ENCODE data around the gene SNF8. TPM values are rescaled to one million over a fixed set of nuclear protein-coding genes. Genes with fewer than 3 reads are reported as not detected.

Gene SNF8
- total RNA-seq, 1 experiment from 2014 or later: 136 TPM

DNA sequence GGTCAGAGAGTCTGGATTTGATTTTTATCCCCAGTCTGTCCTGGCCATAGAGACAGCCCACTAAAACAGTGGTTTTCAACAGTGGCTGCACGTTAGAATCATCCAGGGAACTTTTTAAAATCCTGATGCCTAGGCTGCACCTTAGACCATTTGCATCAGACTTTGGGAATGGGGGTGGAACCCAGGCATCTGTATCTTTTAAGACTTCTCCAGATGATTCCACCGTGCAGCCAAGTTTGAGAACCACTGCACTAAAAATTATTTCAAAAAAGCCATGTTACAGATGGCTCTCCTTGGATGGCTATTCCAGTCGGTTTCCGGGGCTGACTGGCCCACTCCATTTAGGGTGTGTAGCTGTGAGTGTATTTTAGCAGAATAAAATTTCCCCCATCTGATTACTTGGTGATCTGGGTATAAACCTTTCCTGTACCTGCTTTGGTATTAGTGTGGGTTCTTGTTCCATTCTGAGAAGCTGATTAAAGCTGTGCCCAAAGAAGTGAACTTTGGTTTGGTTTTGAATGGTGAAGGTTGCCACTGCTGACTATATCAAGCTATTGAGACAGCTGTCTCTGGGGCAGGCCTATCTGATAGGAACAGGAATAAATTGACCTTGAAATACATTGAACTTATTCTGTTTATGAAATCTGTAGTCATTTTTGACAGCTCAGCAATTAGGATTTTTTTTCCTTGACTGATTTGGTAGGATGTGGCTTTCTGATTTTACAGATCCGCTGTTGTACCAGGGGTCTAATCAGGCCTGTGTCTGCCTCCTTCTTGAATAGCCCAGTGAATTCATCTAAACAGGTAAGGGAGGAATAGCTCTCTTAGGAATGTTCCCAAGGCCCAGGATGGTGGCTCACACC, 50.8 kb downstream of the SNF8 start:
- POLR2A ChIA-PET: interaction anchor here (0.7 to 1.6 kb wide), 4 partner anchors 10 to 67 kb away, joined by 3 to 5 read pairs (median 4); no protein-coding TSS in a partner anchor
- ATAC-seq (no peak), DNase-seq (ENCODE audit: low spot score) (no peak)
- Mint-ChIP-seq H3K27me3 (ENCODE audit: low read depth) (no peaks in the 10 kb centered on the region), H3K9me3 (no peaks in the 10 kb centered on the region), H3K4me3 (peak overlapping the region; percentile 96), H3K27ac (peak overlapping the region; percentile 98), H3K36me3 (peaks cover 16% of the 10 kb centered on the region), H3K4me1 (peaks cover 11% of the 10 kb centered on the region)
- CTCF ChIA-PET: interaction anchor here (1.4 to 3.7 kb wide), 5 partner anchors 10 to 215 kb away, joined by 8 to 35 read pairs (median 11); no protein-coding TSS in a partner anchor
- no peak for TF ChIP-seq OVOL2 (CRISPR knock-in tag; IDR thresholded peaks at IDR 0.05; ENCODE audit: borderline replicate concordance)
- TF ChIP-seq, protein P1, sequence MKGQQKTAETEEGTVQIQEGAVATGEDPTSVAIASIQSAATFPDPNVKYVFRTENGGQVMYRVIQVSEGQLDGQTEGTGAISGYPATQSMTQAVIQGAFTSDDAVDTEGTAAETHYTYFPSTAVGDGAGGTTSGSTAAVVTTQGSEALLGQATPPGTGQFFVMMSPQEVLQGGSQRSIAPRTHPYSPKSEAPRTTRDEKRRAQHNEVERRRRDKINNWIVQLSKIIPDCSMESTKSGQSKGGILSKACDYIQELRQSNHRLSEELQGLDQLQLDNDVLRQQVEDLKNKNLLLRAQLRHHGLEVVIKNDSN (CRISPR knock-in tag; IDR thresholded peaks at IDR 0.05): no peak
- no peak for TF ChIP-seq TP53 (CRISPR knock-in tag; IDR thresholded peaks at IDR 0.05)
- TF ChIP-seq IRF2 (CRISPR knock-in tag; IDR thresholded peaks at IDR 0.05; ENCODE audit: borderline replicate concordance, low read depth): no peak
- TF ChIP-seq, protein P2, sequence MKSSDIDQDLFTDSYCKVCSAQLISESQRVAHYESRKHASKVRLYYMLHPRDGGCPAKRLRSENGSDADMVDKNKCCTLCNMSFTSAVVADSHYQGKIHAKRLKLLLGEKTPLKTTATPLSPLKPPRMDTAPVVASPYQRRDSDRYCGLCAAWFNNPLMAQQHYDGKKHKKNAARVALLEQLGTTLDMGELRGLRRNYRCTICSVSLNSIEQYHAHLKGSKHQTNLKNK (CRISPR knock-in tag; IDR thresholded peaks at IDR 0.05): no peak
- TF ChIP-seq, protein P3, sequence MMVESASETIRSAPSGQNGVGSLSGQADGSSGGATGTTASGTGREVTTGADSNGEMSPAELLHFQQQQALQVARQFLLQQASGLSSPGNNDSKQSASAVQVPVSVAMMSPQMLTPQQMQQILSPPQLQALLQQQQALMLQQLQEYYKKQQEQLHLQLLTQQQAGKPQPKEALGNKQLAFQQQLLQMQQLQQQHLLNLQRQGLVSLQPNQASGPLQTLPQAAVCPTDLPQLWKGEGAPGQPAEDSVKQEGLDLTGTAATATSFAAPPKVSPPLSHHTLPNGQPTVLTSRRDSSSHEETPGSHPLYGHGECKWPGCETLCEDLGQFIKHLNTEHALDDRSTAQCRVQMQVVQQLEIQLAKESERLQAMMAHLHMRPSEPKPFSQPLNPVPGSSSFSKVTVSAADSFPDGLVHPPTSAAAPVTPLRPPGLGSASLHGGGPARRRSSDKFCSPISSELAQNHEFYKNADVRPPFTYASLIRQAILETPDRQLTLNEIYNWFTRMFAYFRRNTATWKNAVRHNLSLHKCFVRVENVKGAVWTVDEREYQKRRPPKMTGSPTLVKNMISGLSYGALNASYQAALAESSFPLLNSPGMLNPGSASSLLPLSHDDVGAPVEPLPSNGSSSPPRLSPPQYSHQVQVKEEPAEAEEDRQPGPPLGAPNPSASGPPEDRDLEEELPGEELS (CRISPR knock-in tag; IDR thresholded peaks at IDR 0.05): no peak
- TF ChIP-seq, protein P4, sequence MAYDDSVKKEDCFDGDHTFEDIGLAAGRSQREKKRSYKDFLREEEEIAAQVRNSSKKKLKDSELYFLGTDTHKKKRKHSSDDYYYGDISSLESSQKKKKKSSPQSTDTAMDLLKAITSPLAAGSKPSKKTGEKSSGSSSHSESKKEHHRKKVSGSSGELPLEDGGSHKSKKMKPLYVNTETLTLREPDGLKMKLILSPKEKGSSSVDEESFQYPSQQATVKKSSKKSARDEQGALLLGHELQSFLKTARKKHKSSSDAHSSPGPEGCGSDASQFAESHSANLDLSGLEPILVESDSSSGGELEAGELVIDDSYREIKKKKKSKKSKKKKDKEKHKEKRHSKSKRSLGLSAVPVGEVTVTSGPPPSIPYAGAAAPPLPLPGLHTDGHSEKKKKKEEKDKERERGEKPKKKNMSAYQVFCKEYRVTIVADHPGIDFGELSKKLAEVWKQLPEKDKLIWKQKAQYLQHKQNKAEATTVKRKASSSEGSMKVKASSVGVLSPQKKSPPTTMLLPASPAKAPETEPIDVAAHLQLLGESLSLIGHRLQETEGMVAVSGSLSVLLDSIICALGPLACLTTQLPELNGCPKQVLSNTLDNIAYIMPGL (CRISPR knock-in tag; IDR thresholded peaks at IDR 0.05): no peak
- no peak for TF ChIP-seq ATF1 (CRISPR knock-in tag; IDR thresholded peaks at IDR 0.05)
- TF ChIP-seq, protein P5, sequence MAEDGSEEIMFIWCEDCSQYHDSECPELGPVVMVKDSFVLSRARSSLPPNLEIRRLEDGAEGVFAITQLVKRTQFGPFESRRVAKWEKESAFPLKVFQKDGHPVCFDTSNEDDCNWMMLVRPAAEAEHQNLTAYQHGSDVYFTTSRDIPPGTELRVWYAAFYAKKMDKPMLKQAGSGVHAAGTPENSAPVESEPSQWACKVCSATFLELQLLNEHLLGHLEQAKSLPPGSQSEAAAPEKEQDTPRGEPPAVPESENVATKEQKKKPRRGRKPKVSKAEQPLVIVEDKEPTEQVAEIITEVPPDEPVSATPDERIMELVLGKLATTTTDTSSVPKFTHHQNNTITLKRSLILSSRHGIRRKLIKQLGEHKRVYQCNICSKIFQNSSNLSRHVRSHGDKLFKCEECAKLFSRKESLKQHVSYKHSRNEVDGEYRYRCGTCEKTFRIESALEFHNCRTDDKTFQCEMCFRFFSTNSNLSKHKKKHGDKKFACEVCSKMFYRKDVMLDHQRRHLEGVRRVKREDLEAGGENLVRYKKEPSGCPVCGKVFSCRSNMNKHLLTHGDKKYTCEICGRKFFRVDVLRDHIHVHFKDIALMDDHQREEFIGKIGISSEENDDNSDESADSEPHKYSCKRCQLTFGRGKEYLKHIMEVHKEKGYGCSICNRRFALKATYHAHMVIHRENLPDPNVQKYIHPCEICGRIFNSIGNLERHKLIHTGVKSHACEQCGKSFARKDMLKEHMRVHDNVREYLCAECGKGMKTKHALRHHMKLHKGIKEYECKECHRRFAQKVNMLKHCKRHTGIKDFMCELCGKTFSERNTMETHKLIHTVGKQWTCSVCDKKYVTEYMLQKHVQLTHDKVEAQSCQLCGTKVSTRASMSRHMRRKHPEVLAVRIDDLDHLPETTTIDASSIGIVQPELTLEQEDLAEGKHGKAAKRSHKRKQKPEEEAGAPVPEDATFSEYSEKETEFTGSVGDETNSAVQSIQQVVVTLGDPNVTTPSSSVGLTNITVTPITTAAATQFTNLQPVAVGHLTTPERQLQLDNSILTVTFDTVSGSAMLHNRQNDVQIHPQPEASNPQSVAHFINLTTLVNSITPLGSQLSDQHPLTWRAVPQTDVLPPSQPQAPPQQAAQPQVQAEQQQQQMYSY (CRISPR knock-in tag; IDR thresholded peaks at IDR 0.05): no peak
- TF ChIP-seq NFYB (CRISPR knock-in tag; conservative IDR thresholded peaks at IDR 0.05; ENCODE audit: low read depth): no peak

DNA sequence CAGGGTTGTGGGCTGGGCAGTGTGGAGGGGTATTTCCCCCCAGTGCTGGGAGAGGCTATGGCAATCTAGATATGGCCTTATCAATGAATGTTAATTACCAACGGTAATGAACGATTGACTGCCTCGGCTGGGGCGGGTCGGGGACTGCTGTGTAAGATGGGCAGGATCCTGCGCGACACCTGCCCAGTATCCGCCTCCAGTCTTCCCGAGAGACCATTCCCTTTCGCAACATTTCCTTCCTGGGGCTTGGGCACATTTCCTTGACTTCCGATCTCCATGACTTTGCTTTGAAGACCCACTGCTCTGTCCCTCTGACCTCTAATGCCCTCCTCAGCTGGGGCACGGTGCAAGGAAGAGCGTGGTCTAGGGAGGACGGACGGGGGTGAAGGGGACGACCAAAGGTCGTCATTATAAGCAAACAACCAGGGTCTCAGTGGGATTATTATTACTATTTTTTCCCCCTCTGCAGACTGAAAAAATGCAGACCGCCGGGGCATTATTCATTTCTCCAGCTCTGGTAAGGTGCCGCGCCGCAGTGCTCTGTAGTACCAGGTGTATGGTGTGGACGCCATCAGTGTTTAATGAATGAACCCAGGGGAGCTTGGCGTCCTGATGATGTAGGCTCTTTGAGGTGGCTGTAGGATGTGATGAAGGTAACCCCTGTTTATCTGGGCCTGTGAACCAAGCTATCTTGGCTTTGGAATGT, 51.5 kb downstream of the SNF8 start:
- Mint-ChIP-seq H3K27ac (peak overlapping the region; percentile 98), H3K4me3 (peak overlapping the region; percentile 96), H3K27me3 (ENCODE audit: low read depth) (no peaks in the 10 kb centered on the region), H3K36me3 (peaks cover 16% of the 10 kb centered on the region), H3K4me1 (peaks cover 11% of the 10 kb centered on the region), H3K9me3 (no peaks in the 10 kb centered on the region)
- DNase-seq (ENCODE audit: low spot score) (no peak), ATAC-seq (no peak)
- ChIA-PET CTCF (interaction anchor here (0.6 to 3.7 kb wide), 23 partner anchors 9 to 877 kb away, joined by 3 to 35 read pairs (median 4); partner anchors contain the start of gene HOXB13), POLR2A (interaction anchor here (0.7 to 1.7 kb wide), 10 partner anchors 8 to 139 kb away, joined by 3 to 23 read pairs (median 4); partner anchors contain the start of genes IGF2BP1 and UBE2Z)
- TF ChIP-seq, protein P6, sequence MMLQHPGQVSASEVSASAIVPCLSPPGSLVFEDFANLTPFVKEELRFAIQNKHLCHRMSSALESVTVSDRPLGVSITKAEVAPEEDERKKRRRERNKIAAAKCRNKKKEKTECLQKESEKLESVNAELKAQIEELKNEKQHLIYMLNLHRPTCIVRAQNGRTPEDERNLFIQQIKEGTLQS (CRISPR knock-in tag; conservative IDR thresholded peaks at IDR 0.05): no peak
- TF ChIP-seq JAZF1 (CRISPR knock-in tag; IDR thresholded peaks at IDR 0.05) (no peak), CBFB (CRISPR knock-in tag; IDR thresholded peaks at IDR 0.05; ENCODE audit: low read depth) (no peak), RORB (CRISPR knock-in tag; IDR thresholded peaks at IDR 0.05) (no peak), FOXK1 (CRISPR knock-in tag; IDR thresholded peaks at IDR 0.05) (no peak), ZNF138 (CRISPR knock-in tag; conservative IDR thresholded peaks at IDR 0.05) (no peak), NR2C2 (CRISPR knock-in tag; IDR thresholded peaks at IDR 0.05) (no peak), FOXJ3 (CRISPR knock-in tag; IDR thresholded peaks at IDR 0.05; ENCODE audit: borderline replicate concordance) (no peak)
- TF ChIP-seq, protein P7, sequence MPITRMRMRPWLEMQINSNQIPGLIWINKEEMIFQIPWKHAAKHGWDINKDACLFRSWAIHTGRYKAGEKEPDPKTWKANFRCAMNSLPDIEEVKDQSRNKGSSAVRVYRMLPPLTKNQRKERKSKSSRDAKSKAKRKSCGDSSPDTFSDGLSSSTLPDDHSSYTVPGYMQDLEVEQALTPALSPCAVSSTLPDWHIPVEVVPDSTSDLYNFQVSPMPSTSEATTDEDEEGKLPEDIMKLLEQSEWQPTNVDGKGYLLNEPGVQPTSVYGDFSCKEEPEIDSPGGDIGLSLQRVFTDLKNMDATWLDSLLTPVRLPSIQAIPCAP (CRISPR knock-in tag; IDR thresholded peaks at IDR 0.05): no peak
- TF ChIP-seq, protein P8, sequence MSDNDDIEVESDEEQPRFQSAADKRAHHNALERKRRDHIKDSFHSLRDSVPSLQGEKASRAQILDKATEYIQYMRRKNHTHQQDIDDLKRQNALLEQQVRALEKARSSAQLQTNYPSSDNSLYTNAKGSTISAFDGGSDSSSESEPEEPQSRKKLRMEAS (CRISPR knock-in tag; IDR thresholded peaks at IDR 0.05): no peak; the same call in 1 of the 2 replicates
- TF ChIP-seq, protein P9, sequence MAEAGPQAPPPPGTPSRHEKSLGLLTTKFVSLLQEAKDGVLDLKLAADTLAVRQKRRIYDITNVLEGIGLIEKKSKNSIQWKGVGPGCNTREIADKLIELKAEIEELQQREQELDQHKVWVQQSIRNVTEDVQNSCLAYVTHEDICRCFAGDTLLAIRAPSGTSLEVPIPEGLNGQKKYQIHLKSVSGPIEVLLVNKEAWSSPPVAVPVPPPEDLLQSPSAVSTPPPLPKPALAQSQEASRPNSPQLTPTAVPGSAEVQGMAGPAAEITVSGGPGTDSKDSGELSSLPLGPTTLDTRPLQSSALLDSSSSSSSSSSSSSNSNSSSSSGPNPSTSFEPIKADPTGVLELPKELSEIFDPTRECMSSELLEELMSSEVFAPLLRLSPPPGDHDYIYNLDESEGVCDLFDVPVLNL (CRISPR knock-in tag; IDR thresholded peaks at IDR 0.05; ENCODE audit: borderline replicate concordance, low read depth): no peak
